Stimulated activated CD4-positive, alpha-beta T cell treated with anti-CD3 and anti-CD28 coated beads, Interleukin-15, amount 100 ng/mL, for 1 hour (primary cell): ENCODE data around the gene SCAPER.
"Not testable (repeated sequence)": the region's sequence is repeated elsewhere in the genome, so short reads cannot be mapped to it uniquely, and the experiment has no call there.

ENCODE experiments used
- DNase-seq, 2 donors: peaks; one replicate each; pipeline ENCODE4 v3.0.0-alpha.2; 2020; ENCODE audit warnings: low read depth in 1 of 2, low spot score in 1 of 2

SCAPER gene

DNA sequence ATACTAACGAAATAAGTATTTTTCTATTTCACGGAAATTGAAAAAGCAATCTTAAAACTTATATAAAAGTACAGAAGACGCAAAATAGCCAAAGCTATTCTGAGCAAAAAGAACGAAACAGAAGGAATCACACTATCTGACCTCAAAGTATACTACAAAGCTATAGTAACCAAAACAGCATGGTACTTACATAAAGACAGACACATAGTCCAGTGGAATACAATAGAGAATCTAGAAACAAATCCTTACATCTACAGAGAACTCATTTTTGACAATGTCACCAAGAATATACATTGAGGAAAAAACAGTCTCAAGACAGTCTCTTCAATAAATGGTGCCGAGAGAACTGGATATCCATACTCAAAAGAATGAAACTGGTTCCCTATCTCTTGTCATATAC is 322.6 kb downstream of the SCAPER start:
- no peak for DNase-seq

DNA sequence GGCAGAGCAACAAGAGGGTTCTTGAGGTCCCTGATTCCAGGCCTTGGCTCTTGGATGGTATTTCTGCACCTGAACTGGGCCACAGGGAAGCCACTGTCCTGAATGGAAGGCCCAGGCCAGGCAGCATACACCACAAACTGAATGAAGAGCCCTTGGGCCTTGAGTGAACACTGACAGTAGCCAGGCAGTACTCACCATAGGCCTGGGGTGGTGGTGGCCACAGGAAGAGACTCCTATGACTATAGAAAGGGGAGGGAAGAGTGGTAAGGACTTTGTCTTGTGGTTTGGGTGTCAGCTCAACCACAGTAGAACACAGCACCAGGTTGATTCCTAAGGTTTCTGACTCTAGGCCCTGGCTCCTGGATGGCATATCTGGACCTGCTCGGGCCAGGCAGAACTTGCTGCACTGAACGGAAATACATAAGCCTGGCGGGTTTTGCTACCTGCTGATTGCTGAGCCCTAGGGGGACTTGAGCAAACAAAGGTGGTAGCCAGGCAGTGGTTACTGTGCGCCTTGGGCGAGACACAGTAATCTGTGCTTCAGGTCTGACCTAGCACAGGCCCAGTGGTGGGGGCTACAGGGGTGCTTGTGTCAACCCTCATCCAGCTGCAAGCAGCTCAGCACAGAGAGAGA is 327.1 kb downstream of the SCAPER start:
- no peak for DNase-seq

DNA sequence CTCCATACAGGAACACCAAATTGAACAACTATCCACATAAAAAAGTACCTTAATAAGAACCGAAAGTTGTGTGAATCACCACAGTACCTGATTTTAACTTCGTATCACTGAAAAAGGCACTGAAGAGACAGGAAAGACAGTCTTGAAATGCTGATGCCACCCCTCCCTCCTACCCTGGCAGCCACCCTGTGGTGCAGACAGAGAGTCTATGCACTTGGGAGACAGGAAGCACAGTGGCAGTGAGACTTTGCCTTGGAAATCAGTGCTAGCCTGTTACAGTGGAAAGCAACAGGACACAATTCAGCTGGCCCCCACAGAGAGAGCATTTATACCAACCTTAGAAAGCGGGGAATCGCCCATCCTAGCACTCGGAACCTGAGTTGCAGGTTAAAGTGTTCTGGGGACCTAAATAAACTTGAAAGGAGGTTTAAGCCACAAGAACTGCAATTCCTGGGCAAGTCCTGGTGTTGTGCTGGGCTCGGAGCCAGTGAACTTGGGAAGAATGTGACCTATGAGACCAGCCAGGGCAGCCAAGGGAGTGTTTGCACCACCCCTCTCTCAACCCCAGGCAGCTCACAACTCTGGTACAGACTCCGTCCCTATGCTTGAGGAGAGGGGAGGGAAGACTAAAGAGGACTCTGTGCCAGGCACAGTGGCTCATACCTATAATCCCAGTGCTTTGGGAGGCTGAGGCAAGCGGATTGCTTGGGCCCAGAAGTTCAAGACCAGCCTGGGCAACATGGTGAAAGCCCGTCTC is 328.4 kb downstream of the SCAPER start:
- no peak for DNase-seq

DNA sequence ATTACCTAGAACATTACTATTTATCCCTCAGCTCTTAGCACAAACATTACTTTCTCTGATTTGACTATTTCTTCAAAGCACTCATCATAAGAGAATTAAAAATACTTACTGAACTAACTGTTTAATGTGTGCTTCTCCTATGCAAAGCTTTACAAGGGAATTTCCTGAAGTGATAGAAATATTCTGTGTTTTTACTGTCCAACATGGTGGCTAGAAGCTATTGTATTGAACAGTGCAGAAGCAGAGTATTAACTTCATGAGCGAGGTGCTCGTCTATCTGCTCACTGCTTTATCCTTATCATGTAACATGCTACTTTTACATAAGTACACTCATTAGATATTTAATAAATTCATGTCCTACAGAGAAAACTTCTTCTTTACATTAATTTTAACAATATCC is 329.5 kb downstream of the SCAPER start:
- no peak for DNase-seq

DNA sequence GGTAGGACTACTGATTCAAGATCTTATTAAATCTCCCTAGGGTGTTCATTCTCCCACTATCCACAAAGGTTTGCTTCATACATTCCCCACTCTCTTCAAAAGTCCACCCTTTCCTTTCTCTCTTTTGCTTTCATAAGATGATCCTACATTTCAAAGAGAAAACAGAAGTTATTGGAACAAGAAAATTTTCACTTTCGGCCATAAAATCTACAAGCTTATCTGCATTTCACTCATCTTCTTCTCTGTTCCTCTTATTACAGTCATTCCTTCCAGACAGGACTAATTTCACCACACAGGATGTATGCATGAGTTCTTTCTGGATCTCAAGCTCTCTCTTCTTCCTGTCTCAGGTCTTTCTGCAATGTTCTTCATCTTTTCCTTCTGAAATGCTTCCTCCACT is 329.9 kb downstream of the SCAPER start:
- DNase-seq, result no peak

DNA sequence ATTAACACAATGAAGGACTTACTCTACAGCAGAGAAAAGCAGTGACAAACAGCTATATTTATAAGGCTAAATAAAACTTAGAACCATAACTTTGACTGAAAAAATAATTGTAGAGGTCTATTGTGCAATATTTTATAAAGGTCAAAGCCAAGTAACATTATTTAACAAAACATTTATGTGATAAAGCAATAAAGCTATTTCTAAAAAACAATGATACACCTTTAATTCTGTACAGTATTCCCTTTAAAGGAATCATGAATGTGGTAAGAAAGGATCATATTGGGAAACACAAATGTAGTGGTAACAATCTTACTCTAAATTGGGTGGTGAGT is 332.2 kb downstream of the SCAPER start:
- DNase-seq, result no peak

DNA sequence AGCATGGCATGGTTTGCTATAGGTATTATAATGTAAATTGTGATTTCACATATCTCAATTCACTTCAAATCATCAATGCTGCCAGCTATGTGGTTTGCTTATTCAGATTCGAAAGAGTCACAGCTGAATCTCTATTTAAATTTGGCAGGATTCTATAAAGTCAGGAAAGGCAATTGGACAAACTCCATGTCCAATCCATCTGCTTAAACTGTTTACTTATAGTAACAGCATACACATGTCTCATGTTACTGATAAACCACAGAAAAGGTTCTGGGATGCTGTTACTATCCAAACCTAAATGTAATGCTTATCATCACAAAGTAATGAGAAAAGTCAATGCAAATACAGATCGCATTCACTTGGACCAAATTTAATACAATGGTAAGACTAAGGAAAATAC is 338.9 kb downstream of the SCAPER start:
- no peak for DNase-seq

DNA sequence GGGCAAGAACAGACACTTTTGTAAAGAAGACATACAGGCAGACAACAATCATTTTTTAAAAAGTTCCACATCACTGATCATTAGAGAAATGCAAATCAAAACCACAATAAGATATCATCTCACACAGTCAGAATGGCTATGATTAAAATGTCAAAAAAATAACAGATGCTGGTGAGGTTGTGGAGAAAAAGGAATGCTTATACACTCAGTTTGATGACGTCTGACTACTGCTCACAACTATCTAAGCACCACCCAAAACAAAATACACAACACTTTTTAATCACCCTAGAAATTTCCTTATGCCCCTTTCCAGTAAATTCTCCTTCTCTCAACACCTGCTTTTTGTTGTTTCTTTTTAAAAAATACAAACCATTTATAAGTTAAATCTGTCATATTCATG is 339.8 kb downstream of the SCAPER start:
- no peak for DNase-seq

DNA sequence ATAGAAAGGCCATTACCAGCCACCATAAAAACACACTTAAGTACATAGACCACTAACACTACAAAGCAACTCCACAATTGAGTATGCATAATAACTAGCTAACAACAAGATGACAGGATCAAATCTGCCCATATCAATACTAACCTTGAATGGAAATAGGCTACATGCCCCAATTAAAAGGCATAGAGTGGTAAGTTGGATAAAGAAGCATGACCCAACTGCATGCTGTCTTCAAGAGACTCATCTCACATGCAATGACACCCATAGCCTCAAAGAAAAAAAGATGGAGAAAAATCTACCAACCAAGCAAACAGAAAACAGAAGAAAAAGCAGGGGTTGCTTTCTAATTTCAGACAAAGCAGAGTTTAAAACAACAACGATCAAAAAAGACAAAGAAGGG is 349.9 kb downstream of the SCAPER start:
- no peak for DNase-seq

DNA sequence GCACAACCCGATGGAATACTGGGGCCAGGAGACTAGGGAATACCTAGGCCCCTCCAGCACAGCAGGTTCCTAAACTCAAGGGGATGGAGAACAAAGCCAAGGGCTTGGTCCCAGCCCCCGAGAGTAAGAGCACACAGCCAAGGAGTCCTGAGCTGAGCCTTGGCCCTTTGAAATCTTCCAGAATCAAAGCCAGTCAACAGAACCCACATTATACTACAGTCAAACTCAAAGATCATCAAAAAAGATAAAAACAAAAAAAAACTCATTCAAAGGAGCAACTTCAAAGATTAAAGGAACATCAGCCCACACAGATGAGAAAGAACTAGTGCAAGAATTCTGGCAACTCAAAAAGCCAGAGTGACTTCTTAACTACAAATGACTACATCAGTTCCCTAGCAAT is 351.6 kb downstream of the SCAPER start:
- DNase-seq, result no peak

DNA sequence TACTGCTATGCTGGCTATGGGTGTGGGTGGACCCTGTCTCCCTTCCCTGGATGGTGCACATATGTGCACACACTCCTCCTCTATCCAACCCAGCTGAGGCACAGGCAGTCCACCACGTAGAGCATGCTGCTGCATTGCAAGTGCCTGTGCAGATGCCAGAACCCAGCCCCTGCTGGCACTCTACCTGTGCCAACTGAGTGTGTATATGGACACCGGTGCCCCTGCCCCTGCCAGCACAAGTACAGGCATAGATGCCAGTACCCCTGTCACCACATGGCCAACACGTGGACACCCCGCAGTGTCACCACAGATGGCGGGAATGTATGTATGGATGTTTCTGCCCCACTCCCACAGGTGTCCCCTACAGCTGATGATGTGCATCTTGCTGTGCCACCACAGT is 352.0 kb downstream of the SCAPER start:
- no peak for DNase-seq

DNA sequence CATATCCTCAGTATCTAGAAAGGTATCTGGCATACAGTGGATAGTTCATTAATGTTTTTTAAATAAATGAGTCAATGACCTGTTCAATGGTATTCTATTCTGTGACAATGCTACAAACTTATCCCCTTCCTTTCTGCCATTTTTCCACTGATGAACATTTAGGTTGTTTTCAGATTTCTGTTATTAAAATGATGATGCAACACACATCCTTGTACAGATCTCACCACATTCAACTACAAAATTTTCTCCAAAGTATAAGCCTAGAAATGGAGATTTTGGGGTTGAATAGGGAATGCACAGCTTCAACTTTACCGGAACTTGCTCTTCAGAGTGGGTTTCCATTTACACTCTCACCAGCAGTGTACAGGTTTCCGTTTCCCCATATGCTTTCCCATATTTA is 358.3 kb downstream of the SCAPER start:
- DNase-seq, result no peak

DNA sequence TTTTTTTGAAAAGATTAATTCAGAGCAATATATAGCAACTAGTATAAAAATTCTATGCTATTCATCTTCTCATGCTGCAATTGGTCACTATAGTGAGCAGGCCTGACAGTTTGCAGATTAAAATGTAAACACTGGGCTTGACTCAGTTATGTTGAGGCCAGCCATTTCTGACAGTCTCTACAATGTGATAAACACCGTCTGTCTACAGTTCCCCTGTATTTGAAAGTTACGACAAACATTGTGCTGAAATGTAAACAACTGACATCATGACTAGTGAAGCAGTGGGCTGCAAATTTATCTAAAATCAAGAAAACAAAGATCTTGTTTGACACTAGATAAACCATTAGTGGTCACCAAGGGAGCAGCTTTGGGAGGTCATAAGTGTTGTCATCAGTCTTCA is 371.1 kb downstream of the SCAPER start:
- DNase-seq, result no peak

DNA sequence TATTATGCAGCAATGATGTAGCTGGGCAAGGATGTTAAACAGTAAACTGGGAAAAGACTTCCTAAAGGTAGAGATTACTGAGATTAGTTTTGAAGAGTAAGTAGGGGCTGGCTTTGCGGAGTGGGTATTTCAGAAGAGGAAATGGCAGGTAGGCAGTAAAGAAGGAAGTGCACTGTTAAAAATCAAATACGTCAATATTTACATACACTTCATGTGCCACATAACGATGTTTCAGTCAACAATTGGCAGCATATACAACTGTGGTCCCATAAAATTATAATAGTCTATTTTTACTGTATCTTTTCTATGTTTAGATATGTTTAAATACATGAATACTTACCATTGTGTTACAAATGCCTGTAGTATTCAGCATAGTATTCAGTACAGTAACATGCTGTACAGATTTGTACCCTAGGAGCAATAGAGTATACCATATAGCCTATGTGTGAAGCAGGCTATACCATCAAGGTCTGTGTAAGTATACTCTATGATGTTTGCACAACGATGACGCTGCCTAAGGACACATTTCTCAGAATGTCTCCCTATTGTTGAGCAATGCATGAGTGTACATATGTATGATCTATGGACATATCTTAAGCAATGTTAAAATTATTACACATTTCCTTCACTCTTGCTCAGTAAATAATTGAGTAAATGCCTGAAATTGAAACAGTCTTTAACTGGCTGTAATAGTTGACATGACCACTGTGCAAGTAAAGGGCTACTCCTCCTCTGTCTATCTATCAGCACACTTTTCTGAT is 371.9 kb downstream of the SCAPER start:
- DNase-seq, result no peak

DNA sequence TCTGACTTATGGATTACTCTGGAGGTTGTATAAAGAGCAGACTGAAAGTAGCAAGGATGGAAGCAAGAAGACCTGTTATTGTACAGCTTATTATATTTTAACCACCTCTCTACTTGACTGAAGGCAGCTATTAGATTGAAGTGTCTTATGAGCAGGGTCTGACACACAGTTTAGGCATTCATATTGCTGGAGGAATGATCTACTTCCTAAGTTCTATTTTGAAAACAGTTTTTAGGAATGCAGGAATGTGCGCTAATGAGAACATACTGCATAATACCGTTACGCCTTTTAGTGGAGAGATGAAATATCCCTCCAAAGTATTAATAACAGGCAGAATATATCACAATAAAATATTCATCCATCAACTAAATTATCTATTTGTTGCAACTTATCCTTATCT is 375.2 kb downstream of the SCAPER start:
- no peak for DNase-seq

DNA sequence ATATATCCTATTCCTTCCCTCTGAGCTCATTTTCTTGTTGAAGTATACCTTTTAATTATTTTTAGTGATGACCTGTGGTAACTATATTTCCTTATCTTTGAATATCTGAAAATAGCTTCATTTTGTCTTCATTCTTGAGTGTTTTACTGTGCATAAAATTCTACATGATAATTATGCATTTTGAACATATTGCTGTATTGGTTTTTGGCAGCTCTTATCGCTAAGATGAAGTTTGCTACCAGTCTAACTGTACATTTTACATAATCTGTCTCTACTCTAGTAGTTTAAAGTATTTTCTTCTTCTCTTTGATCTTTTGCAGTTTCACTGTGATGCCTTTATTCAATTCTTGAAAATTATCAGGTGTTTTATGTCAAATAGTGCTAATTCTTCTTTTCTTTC is 379.0 kb downstream of the SCAPER start:
- no peak for DNase-seq

DNA sequence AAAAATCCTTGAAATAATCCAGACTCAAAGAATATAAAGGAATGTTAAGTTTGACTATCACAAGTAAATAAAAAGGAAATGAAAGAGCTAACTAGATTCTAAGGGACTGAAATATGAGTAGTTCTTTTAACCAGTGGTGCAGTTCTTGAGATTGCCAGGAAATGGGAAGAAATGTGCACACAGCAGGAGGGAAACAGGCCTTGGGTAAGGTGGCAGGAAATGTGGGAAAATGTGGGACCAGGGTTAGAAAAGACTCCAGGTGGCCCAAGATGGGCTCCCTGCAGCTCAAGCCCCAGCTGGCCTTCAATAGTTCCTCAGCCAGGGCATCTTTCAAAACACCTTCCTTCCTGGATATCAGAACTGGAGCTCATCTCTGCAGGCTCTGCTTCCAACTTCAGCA is 387.2 kb downstream of the SCAPER start:
- DNase-seq, result no peak

DNA sequence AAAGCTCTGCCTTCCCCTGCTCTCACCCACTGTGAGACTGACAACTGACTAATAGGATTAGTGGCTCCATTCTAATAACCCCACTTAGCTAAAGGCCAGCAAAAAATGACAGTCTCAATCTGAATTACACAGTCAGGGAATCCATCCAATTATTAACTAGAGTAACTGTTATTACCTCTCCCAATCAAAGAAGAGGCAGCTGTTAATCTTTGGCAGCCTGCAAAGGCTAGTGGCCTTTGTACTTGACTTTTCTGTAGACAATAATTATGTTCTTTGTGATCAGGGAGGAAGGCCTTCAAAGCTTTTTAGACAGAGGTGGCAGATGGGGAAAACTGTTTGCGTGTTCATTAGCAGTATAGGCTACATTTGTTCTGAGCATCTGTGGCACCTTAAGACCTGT is 390.9 kb downstream of the SCAPER start:
- no peak for DNase-seq

DNA sequence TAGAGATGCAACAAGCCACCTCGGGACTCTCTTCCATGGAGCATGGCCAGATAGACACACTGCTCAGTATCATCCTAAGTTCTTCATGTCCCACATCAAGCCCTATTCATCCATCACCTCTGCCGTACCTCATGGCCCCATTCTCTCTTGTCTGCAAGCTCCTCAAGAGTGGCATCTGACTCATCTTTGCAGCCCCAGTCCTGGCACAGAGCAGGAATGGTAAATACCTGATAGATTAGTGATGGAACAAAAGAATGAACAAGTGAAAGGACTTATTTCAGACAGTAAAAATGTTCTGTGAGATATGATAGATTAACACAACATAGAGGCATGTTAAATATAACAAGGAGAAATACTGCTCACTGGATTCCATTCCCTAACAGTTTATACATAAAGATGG is 392.2 kb downstream of the SCAPER start:
- DNase-seq, result no peak

DNA sequence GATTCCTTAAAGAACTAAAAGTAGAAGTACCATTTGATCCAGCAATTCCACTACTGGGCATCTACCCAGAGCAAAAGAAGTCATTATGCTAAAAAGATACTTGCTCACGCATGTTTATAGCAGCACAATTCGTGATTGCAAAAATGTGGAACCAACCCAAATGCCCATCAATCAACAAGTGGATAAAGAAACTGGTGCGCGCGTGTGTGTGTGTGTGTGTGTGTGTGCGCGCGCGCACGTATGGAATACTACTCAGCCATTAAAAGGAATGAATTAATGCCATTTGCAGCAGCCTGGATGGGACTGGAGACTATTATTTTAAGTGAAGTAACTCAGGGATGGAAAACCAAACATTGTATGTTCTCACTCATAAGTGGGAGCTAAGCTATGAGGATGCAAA is 394.5 kb downstream of the SCAPER start:
- not testable (repeated sequence) for DNase-seq

DNA sequence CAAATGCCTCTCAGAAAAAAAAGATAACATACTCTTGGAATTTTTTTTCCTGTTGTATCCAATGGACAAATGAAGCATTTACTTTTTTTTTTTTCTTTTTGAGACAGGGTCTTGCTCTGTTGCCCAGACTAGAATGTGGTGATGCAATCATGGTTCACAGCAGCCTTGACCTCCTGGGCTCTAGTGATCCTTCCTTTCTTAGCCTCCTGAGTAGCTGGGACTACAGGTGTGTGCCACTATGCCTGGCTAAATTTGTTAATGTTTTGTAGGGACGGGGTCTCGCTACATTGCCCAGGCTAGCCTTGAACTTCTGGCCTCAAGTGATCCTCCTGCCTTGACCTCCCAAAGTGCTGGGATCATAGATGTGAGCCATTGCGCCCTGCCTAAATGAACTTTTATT is 401.3 kb downstream of the SCAPER start:
- DNase-seq, result no peak

DNA sequence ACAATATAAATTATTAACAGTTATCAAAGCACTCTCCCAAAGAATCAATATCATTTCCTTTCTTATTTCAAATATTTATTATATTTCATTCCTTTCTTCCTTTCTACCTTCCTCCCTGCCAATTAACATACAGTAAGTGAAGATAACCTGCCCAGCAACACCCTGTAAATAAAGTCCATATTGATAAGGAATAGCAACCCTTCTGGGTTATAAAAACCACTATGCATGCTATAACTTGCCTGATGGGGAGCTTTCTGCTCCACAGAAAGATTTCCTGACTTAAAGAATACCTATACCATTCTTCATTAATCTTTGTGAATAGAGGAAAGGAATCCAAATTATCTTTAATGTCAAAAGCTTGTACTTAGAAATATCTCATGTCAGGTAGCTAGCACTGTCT is 402.0 kb downstream of the SCAPER start:
- no peak for DNase-seq

DNA sequence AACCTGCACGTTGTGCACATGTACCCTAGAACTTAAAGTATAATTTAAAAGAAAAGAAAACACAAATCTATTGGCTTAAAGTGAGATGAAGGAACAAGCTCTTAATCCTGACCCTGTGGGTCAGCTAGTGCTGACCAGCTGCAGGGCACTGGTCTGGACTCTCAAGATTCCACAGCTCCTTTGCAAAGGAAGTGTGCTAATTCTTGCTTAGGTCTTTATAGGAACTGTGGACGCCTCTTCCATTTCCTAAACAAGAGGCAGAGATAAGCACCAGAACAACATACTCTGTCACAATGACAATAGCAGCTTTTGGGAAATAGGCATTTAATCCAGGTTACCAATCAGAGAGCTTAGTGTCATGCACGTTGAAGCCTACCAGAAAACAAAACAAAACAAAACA is 402.5 kb downstream of the SCAPER start:
- no peak for DNase-seq
